Measurements from ENCODE around the gene CDYL2.

- no peak for TF ChIP-seq POLR2AphosphoS5 (IDR thresholded peaks at IDR 0.05; ENCODE audit: insufficient read depth in 1 of 2, low read depth in 1 of 2)
- no peak for TF ChIP-seq CTCF (IDR thresholded peaks at IDR 0.05)
- no peak for TF ChIP-seq POLR2A (IDR thresholded peaks at IDR 0.05)
Measured at GRCh38 chr16:80804526-80805383, at the start of gene CDYL2.
